Colon (tissue), 2 donors: ENCODE data around the gene CALCB.

Experiments
- FAIRE-seq: peaks from 2 replicates; lab custom pipeline; 2012; peaks lifted over from hg19 to GRCh38; lab: Jason Lieb, UNC
- donor health status: control.
- donor health status: control.

Gene CALCB

GRCh38 chr11:15074206-15075161, 1.1 kb downstream of the CALCB start:
- no peak for FAIRE-seq

GRCh38 chr11:15075162-15075526, 1.8 kb downstream of the CALCB start:
- no peak for FAIRE-seq

DNA sequence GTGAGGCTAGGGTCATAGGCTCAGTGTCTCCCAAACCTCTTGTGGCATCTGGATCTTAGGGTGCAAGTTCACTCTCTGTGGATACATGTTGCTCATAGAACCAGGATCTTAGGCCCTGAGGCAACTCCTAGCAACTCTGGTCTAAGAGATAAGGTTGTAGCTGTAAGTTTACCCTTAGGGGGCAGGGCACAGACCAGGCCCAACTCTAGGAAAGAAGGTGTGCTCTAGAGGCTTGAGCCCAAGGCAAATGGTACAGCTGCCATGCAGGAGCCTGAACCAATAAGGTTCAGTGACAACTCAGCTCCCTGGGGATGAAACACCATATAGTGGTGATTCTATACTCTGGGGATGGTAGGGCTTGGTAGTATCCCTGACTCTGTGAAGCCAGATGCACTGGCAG, 17.8 kb downstream of the CALCB start:
- no peak for FAIRE-seq

DNA sequence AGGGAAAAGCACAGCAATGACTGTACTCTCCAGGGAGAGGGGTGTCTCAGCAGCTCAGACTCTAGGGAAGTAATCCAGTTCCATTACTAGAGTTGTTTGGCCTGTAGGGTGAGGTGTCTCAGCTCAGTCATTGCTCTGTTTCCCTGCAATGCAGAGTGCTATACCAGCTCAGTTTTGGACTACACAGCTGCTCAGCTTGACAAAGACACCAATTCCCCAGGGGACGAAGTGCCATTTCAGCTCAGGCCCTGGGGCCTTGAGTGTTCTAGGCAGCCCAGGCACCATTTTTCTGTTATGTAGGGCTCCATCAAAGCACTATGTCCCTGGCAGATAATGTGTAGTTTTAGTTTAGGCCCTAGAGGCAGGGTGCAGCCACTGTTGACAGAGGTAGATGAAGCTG, 18.2 kb downstream of the CALCB start:
- FAIRE-seq, result no peak

DNA sequence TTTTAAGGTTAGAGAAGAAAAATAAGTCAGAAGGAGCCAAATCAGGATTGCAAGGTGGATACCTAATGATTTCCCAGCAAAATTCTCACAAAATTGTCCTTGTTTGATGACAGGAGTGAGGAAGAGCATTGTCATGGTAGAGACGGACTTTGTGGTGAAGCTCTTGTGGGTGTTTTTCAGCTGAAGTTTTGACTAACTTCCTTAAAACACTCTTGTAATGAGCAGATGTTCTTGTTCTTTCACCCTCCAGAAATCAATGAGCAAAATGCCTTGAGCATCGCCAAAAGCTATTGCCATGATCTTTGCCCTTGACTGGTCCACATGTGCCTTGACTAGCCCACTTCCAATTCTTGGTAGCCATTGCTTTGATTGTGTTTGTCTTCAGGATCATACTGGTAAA, 20.0 kb downstream of the CALCB start:
- no peak for FAIRE-seq

DNA sequence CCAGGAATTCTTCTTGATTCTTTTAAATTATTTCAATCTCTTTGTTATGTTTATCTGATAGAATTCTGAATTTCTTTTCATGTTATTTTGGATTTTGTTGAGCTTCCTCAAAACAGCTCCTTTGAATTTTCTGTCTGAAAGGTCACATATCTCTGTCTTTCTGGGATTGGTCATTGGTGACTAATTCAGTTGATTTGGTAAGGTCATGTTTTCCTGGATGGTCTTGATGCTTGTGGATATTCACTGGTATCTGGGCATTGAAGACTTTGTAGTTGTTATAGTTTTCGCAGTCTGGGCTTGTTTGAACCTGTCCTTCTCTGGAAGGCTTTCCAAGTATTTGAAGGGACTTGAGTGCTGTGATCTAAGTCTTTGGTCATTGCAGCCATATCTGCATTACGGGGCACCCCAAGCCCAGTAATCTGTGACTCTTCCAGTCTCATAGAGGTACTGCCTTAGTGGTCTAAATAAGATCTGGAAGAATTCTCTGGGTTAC, 22.4 kb downstream of the CALCB start:
- no peak for FAIRE-seq

- FAIRE-seq, result no peak
These were observed 24.0 kb downstream of the CALCB start for GRCh38 chr11:15097411-15097810.

GRCh38 chr11:15099267-15099666, 25.9 kb downstream of the CALCB start:
- no peak for FAIRE-seq

- FAIRE-seq, result no peak
These were observed 27.8 kb downstream of the CALCB start for GRCh38 chr11:15101072-15101709.

- no peak for FAIRE-seq
These were observed 30.8 kb downstream of the CALCB start for GRCh38 chr11:15104166-15104565.

- FAIRE-seq, result no peak
These were observed 33.0 kb downstream of the CALCB start for GRCh38 chr11:15106201-15106965.

DNA sequence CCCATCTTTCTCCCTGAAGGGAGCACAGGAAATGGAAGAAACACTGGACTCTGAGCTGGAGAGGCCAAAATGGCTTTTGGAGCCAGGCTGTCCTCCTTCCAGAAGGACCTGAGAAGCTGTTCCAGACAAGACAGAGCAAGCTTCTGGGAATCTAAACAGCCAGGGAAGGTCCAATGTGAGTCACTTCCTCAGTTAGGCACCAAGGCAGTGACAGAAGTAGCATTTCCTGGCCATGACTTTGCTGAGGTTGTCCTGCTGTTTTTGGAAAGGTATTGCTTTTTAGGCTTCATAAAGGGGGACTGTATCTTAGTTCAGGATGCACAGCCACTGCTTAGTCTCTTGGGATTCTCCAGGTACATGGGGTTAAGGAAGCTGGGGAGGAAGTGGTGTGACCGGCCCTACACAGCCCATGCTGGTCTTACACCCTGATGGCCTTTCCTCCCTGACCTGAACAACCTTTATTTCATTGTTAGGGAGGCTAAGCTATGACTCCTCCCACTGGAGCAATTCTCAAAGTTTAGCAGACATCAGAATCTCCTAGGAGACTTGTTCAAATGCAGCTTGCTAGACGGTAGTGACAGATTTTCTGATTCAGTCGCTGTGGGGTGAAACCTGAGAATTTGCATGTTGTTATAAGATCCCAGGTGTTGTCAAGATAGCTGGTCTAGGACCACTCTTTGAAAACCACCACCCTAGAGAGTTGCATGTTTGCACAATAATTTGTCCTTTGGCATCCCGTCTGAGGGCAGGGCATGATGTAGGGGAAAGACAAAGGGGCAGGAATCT, 34.5 kb downstream of the CALCB start:
- no peak for FAIRE-seq

- no peak for FAIRE-seq
These were observed 35.3 kb downstream of the CALCB start for GRCh38 chr11:15108592-15109130.

GRCh38 chr11:15109602-15110001, 36.2 kb downstream of the CALCB start:
- FAIRE-seq, result no peak

GRCh38 chr11:15111215-15111614, 37.8 kb downstream of the CALCB start:
- FAIRE-seq, result no peak

GRCh38 chr11:15112131-15112541, 38.7 kb downstream of the CALCB start:
- FAIRE-seq, result no peak

DNA sequence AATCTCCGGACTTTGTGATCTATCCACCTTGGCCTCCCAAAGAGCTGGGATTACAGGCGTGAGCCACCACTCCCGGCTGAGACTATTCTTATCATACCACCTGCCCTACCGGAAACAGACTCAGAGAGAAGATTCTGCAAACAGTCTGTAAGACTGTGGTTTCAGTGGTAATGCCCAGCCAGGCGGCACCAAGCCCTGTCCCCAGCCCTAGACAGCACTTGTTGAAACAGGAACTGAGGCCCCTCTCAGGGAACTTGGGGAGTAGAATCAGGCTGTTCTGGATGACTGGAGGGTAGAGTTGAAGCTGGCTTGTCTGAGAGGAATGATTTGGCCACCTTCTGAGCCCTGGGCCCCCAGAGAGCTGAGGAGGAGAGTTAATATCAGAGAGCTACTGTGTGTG, 40.0 kb downstream of the CALCB start:
- no peak for FAIRE-seq

DNA sequence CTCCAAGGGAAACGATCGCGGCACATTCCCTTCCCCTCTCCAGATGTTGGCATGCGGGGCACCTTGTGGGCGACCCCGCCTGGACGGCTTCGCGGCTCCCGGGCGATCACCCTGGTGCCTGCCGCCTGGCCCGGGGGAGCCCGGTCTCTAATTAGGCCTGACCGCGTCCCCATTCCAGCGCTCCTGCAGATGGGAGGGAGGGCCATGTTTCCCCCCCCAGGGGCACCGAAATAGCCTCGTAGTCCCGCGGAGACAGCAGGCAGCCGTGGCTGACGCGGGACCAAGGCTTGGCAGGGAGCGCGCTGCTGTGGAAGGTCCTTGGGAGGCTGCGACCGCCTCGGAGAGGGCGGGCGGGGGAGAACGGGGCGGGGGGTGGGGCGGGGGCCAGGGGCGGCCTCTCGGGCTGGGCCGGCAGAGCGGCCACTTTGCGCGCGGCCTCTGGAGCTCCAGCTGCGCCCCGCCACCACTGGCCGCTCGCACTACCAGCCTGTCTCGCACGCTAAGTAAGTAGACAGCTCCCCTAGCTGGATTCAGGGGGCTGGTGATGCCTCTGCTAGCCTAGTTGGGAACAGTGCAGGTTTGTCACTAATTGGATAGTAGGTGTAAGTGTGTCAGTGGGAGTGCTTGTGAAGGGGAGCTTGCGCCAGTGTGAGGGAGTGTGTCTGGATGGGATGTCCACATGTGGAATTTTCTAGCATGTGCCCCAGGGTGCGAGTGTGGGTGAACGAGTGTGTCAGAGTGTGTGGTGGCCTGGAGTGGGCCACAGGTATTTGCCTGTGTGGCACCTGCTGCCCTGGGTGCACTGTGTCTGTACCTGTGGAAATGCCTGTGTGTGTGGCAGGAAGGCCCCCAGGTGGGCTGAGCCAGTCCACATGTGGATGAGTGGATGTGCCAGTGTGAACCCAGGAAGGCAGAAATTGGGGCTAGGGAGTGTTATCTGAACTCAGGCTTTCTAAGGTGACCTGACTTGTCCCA, 41.4 kb downstream of the CALCB start, which contains the start of gene INSC:
TSS of gene INSC (plus strand) at position 423 of the 975 bp plus-strand sequence. CDS start 34,252 bp downstream, outside the sequence.
- no peak for FAIRE-seq

DNA sequence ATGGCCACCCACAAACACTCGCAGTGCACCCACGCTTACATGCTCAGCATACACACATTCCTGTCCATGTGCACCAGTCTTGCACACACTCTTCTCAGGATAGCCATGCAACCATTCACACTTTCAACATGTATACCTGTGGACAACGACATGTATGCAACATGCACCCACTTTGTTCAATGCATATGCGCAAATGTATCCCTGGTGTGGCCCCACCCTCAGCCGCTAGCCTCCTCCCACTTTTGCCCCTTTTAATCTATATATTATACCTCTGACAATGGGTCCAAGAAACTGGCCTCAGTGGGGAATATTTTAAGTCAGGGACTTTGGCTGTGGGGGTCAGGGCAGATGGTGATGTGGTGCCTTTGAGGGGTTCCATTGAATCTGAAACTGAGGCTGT, 42.3 kb downstream of the CALCB start:
- FAIRE-seq, result no peak

DNA sequence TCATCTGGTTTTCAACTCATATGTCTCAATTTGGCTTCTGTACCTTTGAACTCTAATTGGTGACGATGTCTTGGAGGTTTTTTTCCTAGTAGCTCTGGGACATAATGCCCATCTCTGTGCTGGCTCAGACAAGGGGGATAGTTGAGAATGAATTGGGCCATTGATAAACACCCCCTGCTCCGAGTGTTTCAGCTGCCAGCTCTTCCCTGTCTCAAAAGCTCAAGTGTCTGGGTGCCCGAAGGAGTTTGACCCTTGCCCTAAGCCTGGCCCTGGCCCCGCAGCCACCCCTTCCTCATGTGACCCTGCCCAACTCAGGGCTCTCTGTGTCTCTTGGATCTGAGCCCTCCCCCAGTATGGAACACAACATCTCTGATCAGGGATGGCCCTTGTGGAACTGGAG, 44.4 kb downstream of the CALCB start:
- FAIRE-seq, result no peak
